Psoas muscle (tissue), 8 donors: ENCODE data around the gene SAPCD1. TPM values are rescaled to one million over a fixed set of nuclear protein-coding genes. Genes with fewer than 3 reads are reported as not detected.

Source experiments
- ATAC-seq, 4 donors: fragments of 200-7000 bp; cut with Tn5 transposase; one replicate each; pipeline ENCODE4 v1.9.1; 2020; ENCODE audit warnings: moderate library complexity in 3 of 4, mild to moderate bottlenecking in 2 of 4
- DNase-seq, 2 donors: peaks; one replicate each; pipeline ENCODE4 v3.0.0-alpha.2; 2020
- H3K27ac ChIP-seq: fragments of 200-600 bp; one replicate; pipeline ENCODE4 v1.8.0; 2022
- H3K27me3 ChIP-seq, 3 donors: fragments of 200-600 bp in 1 of 3; one replicate each; pipeline versions ENCODE4 v1.6.1 to v1.8.0; 2013 to 2022; ENCODE audit warnings: low read length in 2 of 3, mild to moderate bottlenecking in 2 of 3, moderate library complexity in 1 of 3; ENCODE audit not compliant: insufficient read depth in 3 of 3
- H3K36me3 ChIP-seq, 2 donors: fragments of 200-600 bp in 1 of 2; one replicate each; pipeline versions ENCODE4 v1.6.1 to v1.8.0; 2013 to 2022; ENCODE audit warnings: low read depth in 1 of 2, mild to moderate bottlenecking in 1 of 2, moderate library complexity in 1 of 2; ENCODE audit not compliant: insufficient read depth in 1 of 2
- H3K4me1 ChIP-seq: fragments of 200-600 bp; one replicate; pipeline ENCODE4 v1.8.0; 2022
- H3K4me3 ChIP-seq: fragments of 200-600 bp; one replicate; pipeline ENCODE4 v1.8.0; 2022; ENCODE audit warnings: mild to moderate bottlenecking
- H3K9me3 ChIP-seq: fragments of 200-600 bp; one replicate; pipeline ENCODE4 v1.8.0; 2022
- WGBS, 3 donors: extraction: QIAGEN DNeasy Blood & Tissue Kit; methylation state at CpG; one replicate each; pipeline versions ENCODE4 v1.1.6 to v1.1.7; 2013; 5-methylcytosine and 5-hydroxymethylcytosine counted together
- intact Hi-C, 2 donors: fragments of 100-400 bp; cut with DNase I; formaldehyde crosslinking; loops; one replicate each; pipeline versions ENCODE4 v1.11.0 to v1.14.2; 2022
- polyA plus RNA-seq, 3 donors: library from polyadenylated mRNA; stranded (reverse); fragments of 200-250 nt; gene quantifications; one replicate each; pipeline ENCODE4 v1.2.3, GENCODE V29; 2013
- total RNA-seq, 4 donors: library from RNA; stranded (reverse); fragmentation: NEBNext Ultra II Directional in 2 of 4; extraction: Animal tissue kit (Norgen Biotek cat#: 25700) in 2 of 4; gene quantifications; one replicate each; pipeline versions ENCODE4 v1.2.1 to v1.2.4, GENCODE V29; 2021 to 2023
- TF ChIP-seq, protein P1 (sequence below): fragments of 200-600 bp; IDR thresholded peaks from one replicate; pipeline ENCODE4 v1.8.0; 2022; ENCODE audit warnings: antibody characterized with exemption
- donor health status: healthy with polysubstance abuse.
- donor health status: DM: no; HTN: no; CAD: no; lungs with moderate emphysema.
- donor health status: Bipolar disorder and iron deficiency.
- donor health status: healthy.
- donor health status: DM: yes; HTN: yes; CAD: no.
- donor health status: DM: no; HTN: no; CAD: no.
- donor health status: DM: no; HTN: no; CAD: no.
- donor health status: DM: yes; HTN: yes; CAD: no.

Gene SAPCD1
- total and polyA plus RNA-seq, 7 donors, result 0.13 to 0.78 (median 0.41) TPM; not detected in 3

DNA sequence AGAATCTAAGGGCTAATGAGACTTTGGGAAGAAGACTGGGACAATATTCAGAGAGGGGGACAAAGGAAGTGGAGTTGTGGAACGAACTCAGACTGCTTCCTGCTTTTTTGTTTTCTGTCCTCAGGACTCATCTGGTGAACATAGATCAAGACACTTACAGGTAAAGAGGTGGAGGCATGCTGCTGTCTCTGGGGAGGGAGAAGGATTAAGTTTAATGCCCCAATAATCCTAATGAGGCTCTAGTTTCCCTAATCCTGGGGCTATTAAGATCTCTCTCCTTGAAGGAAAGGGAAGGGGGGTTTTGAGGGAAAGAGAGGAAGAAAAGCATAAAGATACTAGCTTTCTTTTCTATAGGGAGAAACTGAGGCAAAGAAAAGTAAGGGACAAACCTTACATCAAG, 18.0 kb upstream of the SAPCD1 start:
- TF ChIP-seq, protein P1, sequence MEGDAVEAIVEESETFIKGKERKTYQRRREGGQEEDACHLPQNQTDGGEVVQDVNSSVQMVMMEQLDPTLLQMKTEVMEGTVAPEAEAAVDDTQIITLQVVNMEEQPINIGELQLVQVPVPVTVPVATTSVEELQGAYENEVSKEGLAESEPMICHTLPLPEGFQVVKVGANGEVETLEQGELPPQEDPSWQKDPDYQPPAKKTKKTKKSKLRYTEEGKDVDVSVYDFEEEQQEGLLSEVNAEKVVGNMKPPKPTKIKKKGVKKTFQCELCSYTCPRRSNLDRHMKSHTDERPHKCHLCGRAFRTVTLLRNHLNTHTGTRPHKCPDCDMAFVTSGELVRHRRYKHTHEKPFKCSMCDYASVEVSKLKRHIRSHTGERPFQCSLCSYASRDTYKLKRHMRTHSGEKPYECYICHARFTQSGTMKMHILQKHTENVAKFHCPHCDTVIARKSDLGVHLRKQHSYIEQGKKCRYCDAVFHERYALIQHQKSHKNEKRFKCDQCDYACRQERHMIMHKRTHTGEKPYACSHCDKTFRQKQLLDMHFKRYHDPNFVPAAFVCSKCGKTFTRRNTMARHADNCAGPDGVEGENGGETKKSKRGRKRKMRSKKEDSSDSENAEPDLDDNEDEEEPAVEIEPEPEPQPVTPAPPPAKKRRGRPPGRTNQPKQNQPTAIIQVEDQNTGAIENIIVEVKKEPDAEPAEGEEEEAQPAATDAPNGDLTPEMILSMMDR, result no peak
- peaks cover 2% of the 10 kb centered on the region for H3K4me1 ChIP-seq
- 50 to 78% (median 65%) methylated on average over 1 of the region's 1 CpG for WGBS, 3 donors
- H3K27me3 ChIP-seq, result no peaks in the 10 kb centered on the region
- no peaks in the 10 kb centered on the region for H3K36me3 ChIP-seq
- ATAC-seq (no peak), DNase-seq (no peak)
- intact Hi-C loops, result no loop called here
- H3K9me3 ChIP-seq, result no peaks in the 10 kb centered on the region
- H3K27ac ChIP-seq, result no peak overlapping the region
- no peak overlapping the region for H3K4me3 ChIP-seq

DNA sequence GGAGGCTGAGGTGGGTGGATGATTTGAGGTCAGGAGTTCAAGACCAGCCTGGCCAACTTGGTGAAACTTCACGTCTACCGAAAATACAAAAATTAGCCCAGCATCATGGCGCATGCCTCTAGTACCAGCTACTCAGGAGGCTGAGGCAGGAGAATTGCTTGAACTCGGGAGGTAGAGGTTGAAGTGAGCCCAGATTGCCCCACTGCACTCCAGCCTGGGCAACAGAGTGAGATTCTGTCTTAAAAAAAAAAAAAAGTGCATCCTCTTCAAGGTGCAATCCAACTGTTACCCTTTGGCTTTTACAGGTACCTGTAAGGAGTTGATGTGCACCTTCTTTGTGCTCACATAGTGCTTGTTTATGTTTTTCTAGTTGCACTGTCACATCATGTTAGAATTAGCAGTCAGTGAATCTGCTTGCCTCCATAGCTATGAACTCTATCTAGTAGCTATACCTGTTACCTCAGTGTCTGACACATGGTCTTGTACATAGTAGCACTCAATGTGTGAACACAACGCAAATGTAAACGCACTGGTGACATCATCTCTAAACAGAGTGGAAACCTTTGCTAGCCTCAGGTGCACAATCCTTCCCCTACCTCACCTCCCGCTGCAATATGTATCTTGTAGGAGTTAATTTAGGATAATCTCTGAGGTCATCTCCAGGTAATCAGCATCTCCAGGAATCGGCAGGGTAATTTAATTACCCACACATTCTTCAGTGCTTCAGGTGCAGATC, 13.0 kb upstream of the SAPCD1 start:
- WGBS, 3 donors, result 92 to 96% (median 93%) methylated on average over 8 of the region's 8 CpGs
- no peaks in the 10 kb centered on the region for H3K27me3 ChIP-seq
- no peak overlapping the region for H3K4me3 ChIP-seq
- DNase-seq (no peak), ATAC-seq (no peak)
- no peaks in the 10 kb centered on the region for H3K36me3 ChIP-seq
- H3K9me3 ChIP-seq, result no peaks in the 10 kb centered on the region
- no peaks in the 10 kb centered on the region for H3K4me1 ChIP-seq
- TF ChIP-seq, protein P1, result no peak
- H3K27ac ChIP-seq, result no peak overlapping the region
- intact Hi-C loops, result no loop called here

DNA sequence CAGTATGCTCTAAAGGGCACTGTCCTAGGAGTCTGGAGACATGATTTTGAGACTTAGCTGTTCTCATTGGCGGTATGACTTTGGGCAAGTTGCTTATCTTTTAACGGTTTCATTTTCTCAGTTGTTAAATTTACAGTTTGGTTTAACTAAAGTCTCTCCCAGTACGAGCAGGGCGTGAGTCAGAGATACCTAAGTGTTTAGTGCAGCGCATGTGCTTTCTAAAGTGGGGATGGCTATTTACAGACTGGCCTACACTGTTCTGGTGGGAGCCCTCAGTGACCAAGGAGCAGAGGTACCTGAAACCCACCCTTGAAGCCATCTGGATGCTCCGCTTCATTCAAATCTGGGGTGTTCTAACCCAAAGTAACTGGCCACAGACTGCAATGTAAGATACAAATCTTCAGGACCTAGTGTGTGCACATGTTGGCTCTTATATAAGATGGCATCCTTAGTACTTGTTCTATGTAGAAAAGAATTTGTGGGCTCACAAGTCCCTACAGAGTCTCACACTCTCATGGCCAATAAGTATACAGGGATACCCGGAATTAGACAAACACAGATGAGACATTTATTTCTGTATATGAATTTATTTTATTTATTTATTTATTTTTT, 11.9 kb upstream of the SAPCD1 start:
- no peaks in the 10 kb centered on the region for H3K4me1 ChIP-seq
- DNase-seq (no peak), ATAC-seq (no peak)
- no peaks in the 10 kb centered on the region for H3K9me3 ChIP-seq
- H3K36me3 ChIP-seq, result no peaks in the 10 kb centered on the region
- intact Hi-C loops, result no loop called here
- no peaks in the 10 kb centered on the region for H3K27me3 ChIP-seq
- TF ChIP-seq, protein P1, result no peak
- H3K4me3 ChIP-seq, result no peak overlapping the region
- H3K27ac ChIP-seq, result no peak overlapping the region
- 92 to 96% (median 93%) methylated on average over 7 of the region's 7 CpGs for WGBS, 3 donors

DNA sequence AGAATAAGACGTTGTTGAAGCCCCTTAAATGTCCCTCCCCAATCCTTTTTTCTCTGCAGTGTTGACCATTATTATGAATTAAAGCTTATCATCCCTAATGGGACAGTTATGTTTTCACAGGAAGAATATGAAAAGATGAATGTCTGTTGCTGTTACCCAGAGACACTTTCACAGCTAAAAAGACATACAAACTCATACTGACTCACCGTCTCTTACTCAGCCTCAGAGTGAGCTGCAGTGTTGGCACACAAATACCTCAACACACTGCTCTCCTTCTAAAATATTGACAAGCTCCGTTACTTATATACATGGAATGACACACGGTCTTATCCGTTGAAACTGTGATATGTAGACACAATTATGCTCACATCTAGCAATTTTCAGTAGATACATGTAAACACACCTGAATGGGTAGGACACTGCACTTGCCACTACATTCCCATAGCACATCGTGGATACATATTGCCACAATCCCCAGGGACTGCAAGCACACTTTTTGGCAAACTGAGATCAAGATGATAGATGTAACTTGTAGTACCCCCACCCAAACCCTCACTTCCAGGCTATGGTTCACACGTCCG, 9.6 kb upstream of the SAPCD1 start:
- ATAC-seq (no peak), DNase-seq (no peak)
- intact Hi-C loops, result no loop called here
- TF ChIP-seq, protein P1, result no peak
- no peaks in the 10 kb centered on the region for H3K4me1 ChIP-seq
- H3K36me3 ChIP-seq, result no peaks in the 10 kb centered on the region
- no peak overlapping the region for H3K4me3 ChIP-seq
- no peak overlapping the region for H3K27ac ChIP-seq
- H3K9me3 ChIP-seq, result no peaks in the 10 kb centered on the region
- H3K27me3 ChIP-seq, result no peaks in the 10 kb centered on the region
- WGBS, 3 donors, result 73 to 74% (median 74%) methylated on average over 8 of the region's 8 CpGs
